ENCODE data around the gene DGAT2.

The DGAT2 gene

GRCh38 chr11:75777461-75778110, 9.0 kb downstream of the DGAT2 start:
- DNase-seq (ENCODE audit: extremely low read depth in 1 of 2, low read depth in 1 of 2): no peak

GRCh38 chr11:75778962-75779361, 10.4 kb downstream of the DGAT2 start:
- no peak for DNase-seq (ENCODE audit: extremely low read depth in 1 of 2, low read depth in 1 of 2)

- DNase-seq (ENCODE audit: extremely low read depth in 1 of 2, low read depth in 1 of 2): no peak
Measured at GRCh38 chr11:75779960-75780359, 11.4 kb downstream of the DGAT2 start.

- DNase-seq (ENCODE audit: extremely low read depth in 1 of 2, low read depth in 1 of 2): no peak
Measured at GRCh38 chr11:75780888-75781287, 12.3 kb downstream of the DGAT2 start.

- no peak for DNase-seq (ENCODE audit: extremely low read depth in 1 of 2, low read depth in 1 of 2)
Measured at GRCh38 chr11:75781296-75781695, 12.7 kb downstream of the DGAT2 start.

GRCh38 chr11:75781831-75782230, 13.3 kb downstream of the DGAT2 start:
- DNase-seq (ENCODE audit: extremely low read depth in 1 of 2, low read depth in 1 of 2): no peak

- no peak for DNase-seq (ENCODE audit: extremely low read depth in 1 of 2, low read depth in 1 of 2)
Measured at GRCh38 chr11:75782540-75783263, 14.1 kb downstream of the DGAT2 start.

- DNase-seq (ENCODE audit: extremely low read depth in 1 of 2, low read depth in 1 of 2): no peak
Measured at GRCh38 chr11:75783416-75784084, 15.0 kb downstream of the DGAT2 start.

DNA sequence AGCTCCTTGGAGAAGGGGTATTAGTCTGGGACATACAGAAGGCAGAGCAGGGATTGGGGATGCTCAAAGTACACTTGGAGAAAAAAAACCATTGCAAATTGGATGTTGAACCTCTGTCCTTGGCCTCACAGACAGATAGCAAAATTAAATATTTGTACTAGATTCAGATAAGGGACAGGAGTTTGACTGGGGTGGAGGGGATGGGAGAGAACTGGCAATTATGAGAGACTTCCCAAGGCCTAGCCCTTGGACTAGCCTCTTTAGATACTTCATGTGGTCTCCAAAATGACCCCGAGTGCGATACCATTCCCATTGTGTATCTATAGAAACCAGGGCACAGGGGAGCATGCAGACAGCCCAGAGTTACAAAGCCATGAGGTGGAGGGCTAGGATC, 15.5 kb downstream of the DGAT2 start:
- no peak for DNase-seq (ENCODE audit: extremely low read depth in 1 of 2, low read depth in 1 of 2)

- no peak for DNase-seq (ENCODE audit: extremely low read depth in 1 of 2, low read depth in 1 of 2)
Measured at GRCh38 chr11:75784506-75784905, 15.9 kb downstream of the DGAT2 start.

DNA sequence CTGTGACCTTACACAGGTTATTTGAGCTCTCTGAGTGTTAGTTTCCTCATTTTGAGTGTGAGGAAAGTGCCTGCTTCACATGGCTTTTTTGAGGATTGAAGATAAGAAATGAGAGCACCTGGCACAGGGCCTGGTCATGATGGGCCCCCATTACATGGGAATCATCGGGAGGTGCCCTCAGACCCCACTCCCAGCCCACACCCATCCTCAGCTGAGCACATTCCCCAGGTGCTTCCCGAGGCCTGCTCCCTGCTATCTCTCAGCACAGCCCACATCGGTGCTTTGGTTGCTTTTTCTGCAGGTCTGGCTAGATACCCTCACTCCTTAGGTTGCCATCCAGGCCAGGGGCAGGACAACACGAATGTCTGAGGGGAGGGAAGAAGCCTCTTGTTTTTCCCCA, 16.6 kb downstream of the DGAT2 start:
- DNase-seq (ENCODE audit: extremely low read depth in 1 of 2, low read depth in 1 of 2): no peak

DNA sequence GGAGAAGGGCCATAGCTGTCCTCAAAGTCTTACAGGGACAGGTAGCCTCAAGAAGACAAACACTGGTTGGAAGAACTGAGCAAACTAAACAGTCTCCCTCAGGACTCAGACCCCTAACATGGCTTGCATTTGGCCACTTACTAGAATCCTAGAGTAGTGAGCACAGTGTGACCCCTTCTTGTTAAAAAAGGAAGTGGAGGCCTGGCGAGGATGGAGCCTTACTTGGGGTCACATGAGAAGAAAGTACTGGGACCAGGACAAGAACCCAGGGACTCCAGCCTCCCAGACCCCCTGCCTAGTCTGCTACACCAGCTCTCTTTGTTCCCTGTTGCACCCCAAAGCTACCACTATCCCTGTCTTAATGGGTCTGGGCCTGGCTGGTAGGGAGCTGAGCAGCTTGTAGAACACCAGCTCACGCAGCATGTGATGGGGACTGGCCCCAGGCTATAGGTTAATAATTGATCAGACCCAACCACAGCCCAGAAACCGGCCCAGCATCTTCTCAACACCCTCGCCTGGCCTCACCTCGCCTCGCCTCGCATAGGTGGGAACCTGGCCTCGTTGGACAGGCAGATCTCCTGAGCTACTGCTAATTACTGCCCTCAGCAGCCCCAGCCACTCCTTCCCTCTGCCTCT, 17.6 kb downstream of the DGAT2 start:
- no peak for DNase-seq (ENCODE audit: extremely low read depth in 1 of 2, low read depth in 1 of 2)

DNA sequence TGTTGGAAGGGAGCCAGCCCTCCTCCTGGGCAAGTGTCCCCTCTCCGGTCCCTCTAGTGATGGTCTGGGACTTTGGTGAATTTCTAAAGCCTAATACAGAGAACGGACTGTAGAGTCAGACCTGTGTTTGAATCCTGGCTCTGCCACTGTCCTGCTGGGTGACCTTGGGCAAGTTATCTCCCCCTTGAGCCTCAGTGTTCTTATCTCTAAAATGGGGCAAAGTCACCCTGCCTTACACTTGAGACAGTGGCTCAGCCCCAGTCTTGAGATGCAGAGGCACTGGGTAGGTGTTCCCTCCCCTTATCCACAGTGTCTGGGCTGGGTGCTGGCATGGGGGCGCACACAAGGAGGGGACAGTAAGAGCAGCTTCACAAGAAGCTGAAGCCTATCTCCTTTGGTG, 20.9 kb downstream of the DGAT2 start:
- no peak for DNase-seq (ENCODE audit: extremely low read depth in 1 of 2, low read depth in 1 of 2)

DNA sequence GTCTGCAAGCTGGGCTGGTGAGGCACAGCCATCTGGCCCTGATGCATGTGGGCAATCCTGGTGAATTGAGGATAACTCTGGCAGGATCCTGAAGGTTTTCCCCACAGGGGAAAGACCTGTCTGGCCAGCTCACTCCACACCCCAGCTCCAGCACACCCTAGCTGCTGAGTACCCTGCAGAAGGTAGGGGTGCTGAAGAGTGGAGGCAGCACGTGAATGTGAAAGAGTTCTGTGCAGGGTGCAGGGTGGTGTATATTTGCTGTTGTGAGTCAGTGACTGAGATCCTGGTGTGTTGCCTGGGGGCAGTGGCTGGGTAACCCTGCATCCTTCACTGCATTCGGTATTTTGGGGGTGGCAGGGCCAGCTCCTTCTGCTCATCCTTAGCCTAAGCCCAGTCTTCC, 22.4 kb downstream of the DGAT2 start:
- DNase-seq (ENCODE audit: extremely low read depth in 1 of 2, low read depth in 1 of 2): no peak

DNA sequence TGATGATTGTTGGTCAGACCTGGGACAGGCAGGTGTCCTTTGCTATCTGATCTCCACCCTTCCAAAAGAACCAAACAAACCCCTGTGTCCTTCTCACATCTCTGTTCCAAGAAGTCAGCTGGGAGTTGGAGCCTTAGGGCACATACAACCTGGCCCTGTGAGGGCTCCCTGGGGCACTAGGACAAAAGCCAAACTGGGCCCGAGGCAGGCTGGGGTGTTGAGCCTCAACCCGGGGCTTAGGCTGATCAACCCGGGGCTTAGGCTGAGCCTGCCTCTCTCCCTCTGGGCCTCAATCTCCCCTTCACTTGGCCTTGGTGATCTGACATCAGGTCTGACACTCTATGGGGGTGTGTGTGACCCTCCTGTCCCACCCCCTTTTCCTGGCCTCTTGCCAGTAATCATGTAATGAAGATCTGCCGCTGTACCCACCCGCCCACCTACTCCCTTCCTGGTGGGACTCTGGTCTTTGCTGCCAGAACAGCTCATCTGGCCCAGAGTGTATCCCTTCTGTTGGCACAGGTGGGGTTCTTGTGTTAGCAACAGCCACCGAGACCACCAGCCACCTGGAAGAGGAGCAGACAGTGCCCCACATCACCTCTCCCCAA, 23.7 kb downstream of the DGAT2 start:
- DNase-seq (ENCODE audit: extremely low read depth in 1 of 2, low read depth in 1 of 2): no peak

GRCh38 chr11:75792997-75793800, 24.6 kb downstream of the DGAT2 start:
- no peak for DNase-seq (ENCODE audit: extremely low read depth in 1 of 2, low read depth in 1 of 2)

DNA sequence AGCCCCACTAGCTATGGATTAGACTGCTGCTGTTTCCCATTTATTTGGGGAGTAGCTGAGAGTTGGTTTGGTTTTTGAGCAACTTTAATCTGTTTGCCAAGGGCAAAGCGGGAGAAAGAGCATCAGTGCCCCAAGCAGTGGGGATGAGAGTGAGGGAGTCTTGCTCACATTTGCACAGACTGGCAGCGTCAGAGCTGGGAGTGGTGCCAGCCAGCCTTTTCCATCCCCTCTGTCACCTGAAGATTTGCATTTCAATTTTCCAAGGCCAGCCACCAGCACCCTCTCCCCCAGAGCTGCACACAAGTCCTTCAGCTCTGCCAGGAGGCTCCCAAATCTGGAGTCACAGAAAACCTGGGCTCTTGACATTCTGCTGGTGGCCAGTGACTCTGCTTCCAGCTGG, 25.4 kb downstream of the DGAT2 start:
- no peak for DNase-seq (ENCODE audit: extremely low read depth in 1 of 2, low read depth in 1 of 2)

GRCh38 chr11:75795276-75796090, 26.9 kb downstream of the DGAT2 start:
- DNase-seq (ENCODE audit: extremely low read depth in 1 of 2, low read depth in 1 of 2): no peak

DNA sequence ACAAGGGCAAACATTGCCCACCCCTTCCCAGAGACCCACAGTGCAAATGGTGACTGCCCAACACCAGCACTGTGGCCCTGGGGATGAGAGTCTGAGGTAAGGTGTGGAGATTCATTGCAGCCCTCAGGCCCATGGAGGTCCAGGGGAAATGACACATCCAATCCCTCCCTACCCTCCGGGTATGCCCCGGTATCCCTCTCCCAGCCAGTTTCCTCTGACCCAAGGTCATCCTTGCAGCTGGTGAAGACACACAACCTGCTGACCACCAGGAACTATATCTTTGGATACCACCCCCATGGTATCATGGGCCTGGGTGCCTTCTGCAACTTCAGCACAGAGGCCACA, 27.5 kb downstream of the DGAT2 start:
- no peak for DNase-seq (ENCODE audit: extremely low read depth in 1 of 2, low read depth in 1 of 2)

- DNase-seq (ENCODE audit: extremely low read depth in 1 of 2, low read depth in 1 of 2): no peak
Measured at GRCh38 chr11:75797116-75797515, 28.5 kb downstream of the DGAT2 start.

All from stimulated activated CD8-positive, alpha-beta memory T cell treated with anti-CD3 and anti-CD28 coated beads, Interleukin-7, amount 100 ng/mL, for 48 hours (primary cell).